GM21576 (cell line): ENCODE measurements around the gene VWF.

ENCODE experiments used
- ATAC-seq: cut with Tn5 transposase; IDR thresholded peaks from one replicate; pipeline ENCODE4 v1.9.1; 2021; ENCODE audit warnings: mild to moderate bottlenecking, moderate library complexity; ENCODE audit not compliant: unreplicated experiment

Gene VWF

GRCh38 chr12:5900533-5901205, 223.8 kb downstream of the VWF start:
- ATAC-seq, result no peak

GRCh38 chr12:5900076-5900475, 224.4 kb downstream of the VWF start:
- ATAC-seq, result no peak

GRCh38 chr12:5899675-5900074, 224.8 kb downstream of the VWF start:
- ATAC-seq, result no peak

GRCh38 chr12:5898874-5899273, 225.6 kb downstream of the VWF start:
- no peak for ATAC-seq
